Thyroid gland (tissue), 4 donors: ENCODE measurements around the gene CDC14A.

Experiments
- CTCF ChIP-seq, 6 experiments: fragments of 200-600 bp in 3 of 6; fragments of 450-650 bp in 3 of 6; sonication (generic) in 3 of 6; IDR thresholded peaks; one replicate each; pipeline ENCODE4 v1.5.1; 2016 to 2019; ENCODE audit warnings: antibody characterized with exemption in 6 of 6, mild to moderate bottlenecking in 2 of 6, inconsistent platforms in 1 of 6, moderate library complexity in 1 of 6
- POLR2A ChIP-seq, 2 donors: fragments of 450-650 bp; IDR thresholded peaks; one replicate each; pipeline ENCODE4 v1.6.1; 2017; ENCODE audit warnings: antibody characterized with exemption in 2 of 2, mild to moderate bottlenecking in 2 of 2, moderate library complexity in 1 of 2

GRCh38 chr1:100361511-100362089 is 9.3 kb downstream of the CDC14A start:
- TF ChIP-seq CTCF (IDR thresholded peaks at IDR 0.05) (no peak), POLR2A (IDR thresholded peaks at IDR 0.05) (no peak)
